Measurements from ENCODE around the gene EPC2.

The EPC2 gene

DNA sequence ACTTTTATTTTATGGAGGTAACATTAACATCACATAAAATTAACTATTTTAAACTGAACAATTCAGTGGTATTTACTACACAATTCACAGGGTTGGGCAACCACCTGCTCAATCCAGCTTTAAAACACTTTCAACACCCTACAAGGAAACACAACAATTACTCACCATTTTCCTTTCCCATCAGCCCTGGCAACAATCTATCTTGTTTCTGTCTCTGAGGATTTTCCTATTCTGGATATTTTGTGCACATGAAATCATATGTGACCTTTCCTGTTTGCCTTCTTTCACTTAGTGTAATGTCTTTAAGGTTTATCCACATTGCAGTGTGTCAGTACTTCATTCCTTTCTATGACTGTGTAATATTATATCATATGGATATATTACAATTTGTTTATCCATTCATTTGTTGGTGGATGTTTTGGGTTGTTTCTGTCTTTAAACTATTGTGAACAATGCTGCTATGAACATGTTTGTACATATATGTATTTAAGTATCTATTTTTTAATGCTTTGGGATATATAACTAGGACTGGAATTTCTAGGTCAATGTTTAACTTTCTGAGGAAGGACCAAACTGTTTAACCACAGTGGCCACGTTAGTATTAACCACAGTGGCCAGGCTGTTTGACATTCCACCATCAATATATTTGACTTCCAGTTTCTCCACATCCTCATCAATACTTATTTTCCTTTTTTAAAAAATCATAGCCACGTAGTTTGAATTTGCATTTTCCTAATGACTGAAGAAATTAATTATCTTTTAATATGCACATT is 158.1 kb downstream of the EPC2 start:
- TF ChIP-seq, protein P1, sequence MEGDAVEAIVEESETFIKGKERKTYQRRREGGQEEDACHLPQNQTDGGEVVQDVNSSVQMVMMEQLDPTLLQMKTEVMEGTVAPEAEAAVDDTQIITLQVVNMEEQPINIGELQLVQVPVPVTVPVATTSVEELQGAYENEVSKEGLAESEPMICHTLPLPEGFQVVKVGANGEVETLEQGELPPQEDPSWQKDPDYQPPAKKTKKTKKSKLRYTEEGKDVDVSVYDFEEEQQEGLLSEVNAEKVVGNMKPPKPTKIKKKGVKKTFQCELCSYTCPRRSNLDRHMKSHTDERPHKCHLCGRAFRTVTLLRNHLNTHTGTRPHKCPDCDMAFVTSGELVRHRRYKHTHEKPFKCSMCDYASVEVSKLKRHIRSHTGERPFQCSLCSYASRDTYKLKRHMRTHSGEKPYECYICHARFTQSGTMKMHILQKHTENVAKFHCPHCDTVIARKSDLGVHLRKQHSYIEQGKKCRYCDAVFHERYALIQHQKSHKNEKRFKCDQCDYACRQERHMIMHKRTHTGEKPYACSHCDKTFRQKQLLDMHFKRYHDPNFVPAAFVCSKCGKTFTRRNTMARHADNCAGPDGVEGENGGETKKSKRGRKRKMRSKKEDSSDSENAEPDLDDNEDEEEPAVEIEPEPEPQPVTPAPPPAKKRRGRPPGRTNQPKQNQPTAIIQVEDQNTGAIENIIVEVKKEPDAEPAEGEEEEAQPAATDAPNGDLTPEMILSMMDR (IDR thresholded peaks at IDR 0.05): no peak
- no peaks in the 10 kb centered on the region for H3K4me1 ChIP-seq
- no peaks in the 10 kb centered on the region for H3K27me3 ChIP-seq

DNA sequence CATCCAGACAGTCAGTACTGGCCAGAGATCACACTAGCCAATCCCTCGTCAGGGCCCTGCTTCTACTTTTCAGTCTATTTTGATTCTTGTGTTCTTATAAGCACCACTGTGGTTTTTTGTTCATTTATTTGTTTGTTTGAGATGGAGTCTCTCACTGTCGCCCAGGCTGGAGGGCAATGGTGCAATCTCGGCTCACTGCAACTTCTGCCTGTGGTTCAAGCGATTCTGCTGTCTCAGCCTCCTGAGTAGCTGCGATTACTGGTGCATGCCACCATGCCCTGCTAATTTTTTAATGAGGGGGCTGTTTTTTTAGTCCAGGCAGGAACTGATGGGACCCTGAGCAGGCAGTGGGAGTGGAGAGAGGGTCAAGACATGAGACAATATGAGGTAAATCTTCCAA is 165.5 kb downstream of the EPC2 start:
- no peak overlapping the region for H3K27ac ChIP-seq
- H3K4me1 ChIP-seq: peaks cover 0 to 19% (median 12%) of the 10 kb centered on the region in 4 donors
- no peaks in the 10 kb centered on the region for H3K27me3 ChIP-seq
- no peaks in the 10 kb centered on the region for H3K36me3 ChIP-seq
- DNase-seq: no peak
- no peak overlapping the region for H3K4me3 ChIP-seq
- H3K9me3 ChIP-seq: peaks cover 0 to 4% (median 0%) of the 10 kb centered on the region in 3 donors
- TF ChIP-seq, protein P1 (IDR thresholded peaks at IDR 0.05): no peak
- intact Hi-C loops (cut with DNase I; ENCODE audit: low total_unique reads): no loop called here

More for the DNA sequence above, 158.1 kb downstream of the EPC2 start:
- no peaks in the 10 kb centered on the region for H3K36me3 ChIP-seq
- peaks cover 0 to 11% (median 0%) of the 10 kb centered on the region in 3 donors for H3K9me3 ChIP-seq
- intact Hi-C loops (cut with DNase I; ENCODE audit: low total_unique reads): no loop called here
- no peak overlapping the region for H3K4me3 ChIP-seq
- H3K27ac ChIP-seq: no peak overlapping the region
- no peak for DNase-seq

DNA sequence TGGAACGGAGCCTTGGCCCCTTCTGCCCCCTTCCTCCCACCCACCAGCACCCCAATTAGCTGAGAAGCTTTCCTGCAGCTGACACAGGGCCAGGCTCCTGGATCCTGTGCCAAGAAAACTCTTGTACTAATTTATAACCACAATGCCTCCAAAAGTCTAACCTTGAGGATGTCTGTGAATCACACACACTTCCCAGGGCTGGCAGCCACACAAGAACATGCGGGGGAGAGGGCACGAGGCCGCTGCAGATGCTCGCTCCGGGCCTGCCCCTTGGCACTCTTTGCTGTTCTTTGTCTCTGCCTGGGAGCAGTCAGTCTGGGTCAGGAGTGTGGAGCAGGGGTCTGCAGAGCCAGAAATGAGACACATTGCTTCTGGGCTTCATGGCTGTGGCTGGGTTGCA is 167.8 kb downstream of the EPC2 start:
- intact Hi-C loops (cut with DNase I; ENCODE audit: low total_unique reads): no loop called here
- DNase-seq: no peak
- H3K27ac ChIP-seq: no peak overlapping the region
- no peak overlapping the region for H3K4me3 ChIP-seq
- H3K4me1 ChIP-seq: peaks cover 0 to 33% (median 14%) of the 10 kb centered on the region in 4 donors
- no peaks in the 10 kb centered on the region for H3K27me3 ChIP-seq
- no peaks in the 10 kb centered on the region for H3K9me3 ChIP-seq
- H3K36me3 ChIP-seq: no peaks in the 10 kb centered on the region
- TF ChIP-seq, protein P1 (IDR thresholded peaks at IDR 0.05): no peak

DNA sequence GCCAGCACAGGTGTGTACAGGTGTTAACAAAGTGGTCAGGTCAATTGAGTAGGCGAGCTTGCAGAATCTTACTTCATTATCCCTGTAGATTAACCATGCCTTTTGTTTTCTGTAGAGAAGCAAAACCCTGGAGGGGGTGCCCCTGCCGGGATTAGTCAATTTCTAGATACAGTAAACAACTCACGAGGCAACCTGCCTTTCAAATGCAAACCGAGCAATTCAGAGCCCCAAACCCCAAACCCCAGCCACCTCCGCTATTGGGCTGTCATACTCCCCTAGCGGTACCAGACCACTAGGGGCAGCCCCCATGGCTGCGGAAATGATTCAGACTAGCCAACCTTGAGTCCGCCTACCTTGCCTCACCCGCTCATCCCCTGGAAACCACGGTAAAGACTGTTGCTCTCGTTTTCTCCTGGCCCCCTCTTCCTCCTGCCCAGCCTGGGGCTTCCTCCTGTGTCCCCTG is 169.1 kb downstream of the EPC2 start:
- H3K9me3 ChIP-seq: no peaks in the 10 kb centered on the region
- intact Hi-C loops (cut with DNase I; ENCODE audit: low total_unique reads): no loop called here
- no peaks in the 10 kb centered on the region for H3K36me3 ChIP-seq
- TF ChIP-seq, protein P1 (IDR thresholded peaks at IDR 0.05): no peak
- no peak overlapping the region for H3K4me3 ChIP-seq
- H3K27ac ChIP-seq: no peak overlapping the region
- no peak for DNase-seq
- no peaks in the 10 kb centered on the region for H3K27me3 ChIP-seq
- H3K4me1 ChIP-seq: peaks cover 0 to 40% (median 14%) of the 10 kb centered on the region in 4 donors

DNA sequence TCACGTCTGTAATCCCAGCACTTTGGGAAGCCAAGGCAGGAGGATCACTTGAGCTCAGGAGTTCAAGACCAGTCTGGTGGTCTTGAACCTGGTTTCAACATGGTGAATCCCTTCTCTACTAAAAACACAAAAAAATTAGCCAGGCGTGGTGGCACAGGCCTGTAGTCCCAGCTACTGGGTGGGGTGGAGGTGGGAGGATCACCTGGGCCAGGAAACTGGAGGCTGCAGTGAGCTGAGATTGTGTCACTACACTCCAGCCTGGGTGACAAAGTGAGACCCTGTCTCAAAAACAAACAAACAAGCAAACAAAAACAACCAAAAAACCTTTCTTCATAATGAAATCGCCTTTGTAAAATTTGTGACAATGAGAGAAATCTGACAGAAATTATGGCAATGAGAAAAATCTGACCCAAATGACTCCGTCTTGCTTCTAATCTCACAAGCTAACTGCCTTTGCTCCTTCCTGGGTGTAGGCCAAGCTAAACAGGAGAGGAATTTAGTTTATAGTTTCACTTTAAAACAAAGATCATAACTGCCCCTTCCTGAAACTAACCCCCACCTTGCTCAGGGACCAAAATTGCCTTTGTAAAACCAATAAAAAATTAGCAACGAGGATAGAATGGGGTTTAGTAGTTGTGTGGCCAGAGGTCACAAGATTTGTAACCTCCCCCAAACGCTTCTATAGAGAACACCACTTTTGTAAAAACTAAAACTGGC is 169.8 kb downstream of the EPC2 start:
- intact Hi-C loops (cut with DNase I; ENCODE audit: low total_unique reads): no loop called here
- H3K9me3 ChIP-seq: no peaks in the 10 kb centered on the region
- no peak overlapping the region for H3K4me3 ChIP-seq
- H3K4me1 ChIP-seq: peaks cover 0 to 40% (median 14%) of the 10 kb centered on the region in 4 donors
- TF ChIP-seq, protein P1 (IDR thresholded peaks at IDR 0.05): no peak
- no peak for DNase-seq
- H3K27ac ChIP-seq: peak overlapping the region in 1 of 2 donors; percentile 31
- H3K36me3 ChIP-seq: no peaks in the 10 kb centered on the region
- H3K27me3 ChIP-seq: no peaks in the 10 kb centered on the region

All from tibial artery (tissue), 4 donors.